GM19452 (cell line): ENCODE measurements around the gene TMEM201.

Experiments used
- ATAC-seq: cut with Tn5 transposase; IDR thresholded peaks from one replicate; pipeline ENCODE4 v1.9.1; 2021; ENCODE audit not compliant: unreplicated experiment

The TMEM201 gene

DNA sequence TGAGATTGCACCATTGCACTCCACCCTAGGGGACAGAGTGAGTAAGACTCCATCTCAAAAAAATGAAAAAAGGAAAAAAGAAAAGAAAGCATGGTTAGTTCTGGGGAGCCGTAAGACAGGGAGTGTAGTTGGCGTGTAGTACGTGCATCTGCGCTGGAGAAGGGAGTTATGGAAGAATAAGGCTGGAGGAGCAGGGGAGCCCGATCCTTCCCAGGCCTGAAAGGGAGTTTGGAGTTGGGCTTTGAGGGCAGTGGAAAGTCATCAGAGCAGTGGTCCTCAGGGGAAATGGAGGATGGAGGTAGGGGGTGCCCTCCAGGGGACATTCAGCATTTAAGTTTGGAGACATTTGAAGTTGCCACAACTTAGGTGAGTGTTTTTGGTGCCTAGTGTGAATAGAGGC is 11.3 kb upstream of the TMEM201 start:
- ATAC-seq, result no peak

DNA sequence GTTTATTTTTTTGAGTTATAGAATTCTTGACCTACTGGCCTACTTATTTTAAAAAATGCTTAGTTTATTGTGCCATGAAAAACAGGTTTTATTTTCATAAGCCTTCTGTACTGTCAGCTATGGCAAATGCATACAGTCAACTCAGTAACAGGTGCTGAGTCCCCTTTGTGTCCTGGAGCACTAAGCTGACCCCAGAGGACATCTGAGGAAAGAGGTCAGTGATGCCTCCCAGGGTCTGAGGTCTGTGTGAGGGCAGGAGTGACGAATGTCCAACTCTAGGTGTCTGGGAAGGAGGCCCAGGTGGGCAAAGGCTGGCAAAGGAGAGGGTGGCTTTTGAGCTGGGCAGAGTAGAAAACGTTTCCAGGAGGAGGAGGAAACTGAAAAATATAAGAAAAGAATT is 7.8 kb upstream of the TMEM201 start:
- no peak for ATAC-seq

DNA sequence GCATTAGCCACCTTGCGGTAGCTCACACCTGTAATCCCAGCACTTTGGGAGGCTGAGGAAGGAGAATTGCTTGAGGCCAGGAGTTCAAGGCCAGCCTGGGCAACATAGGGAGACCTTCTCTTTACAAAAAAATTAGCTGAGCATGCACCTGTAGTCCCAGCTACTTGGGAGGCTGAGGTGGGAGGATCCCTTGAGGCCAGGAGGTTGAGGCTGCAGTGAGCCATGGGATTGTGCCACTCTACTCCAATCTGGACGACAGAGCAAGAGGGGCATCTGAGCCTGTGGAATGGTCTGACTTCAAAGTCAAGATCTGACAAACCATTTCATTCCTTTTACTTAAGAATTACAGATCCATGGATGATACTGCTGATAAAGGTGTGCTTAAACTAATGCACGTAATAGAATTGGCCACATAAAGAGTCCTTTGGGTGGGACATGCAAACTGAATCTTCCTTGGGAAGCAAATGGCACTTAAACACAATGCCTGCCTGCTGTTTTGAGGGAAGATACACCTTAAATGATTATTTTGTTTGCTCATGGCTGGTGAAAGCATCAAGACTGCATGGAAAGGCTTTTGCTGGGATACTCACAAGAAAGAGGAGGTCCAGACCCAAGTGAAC is 2.5 kb upstream of the TMEM201 start:
- ATAC-seq, result no peak

DNA sequence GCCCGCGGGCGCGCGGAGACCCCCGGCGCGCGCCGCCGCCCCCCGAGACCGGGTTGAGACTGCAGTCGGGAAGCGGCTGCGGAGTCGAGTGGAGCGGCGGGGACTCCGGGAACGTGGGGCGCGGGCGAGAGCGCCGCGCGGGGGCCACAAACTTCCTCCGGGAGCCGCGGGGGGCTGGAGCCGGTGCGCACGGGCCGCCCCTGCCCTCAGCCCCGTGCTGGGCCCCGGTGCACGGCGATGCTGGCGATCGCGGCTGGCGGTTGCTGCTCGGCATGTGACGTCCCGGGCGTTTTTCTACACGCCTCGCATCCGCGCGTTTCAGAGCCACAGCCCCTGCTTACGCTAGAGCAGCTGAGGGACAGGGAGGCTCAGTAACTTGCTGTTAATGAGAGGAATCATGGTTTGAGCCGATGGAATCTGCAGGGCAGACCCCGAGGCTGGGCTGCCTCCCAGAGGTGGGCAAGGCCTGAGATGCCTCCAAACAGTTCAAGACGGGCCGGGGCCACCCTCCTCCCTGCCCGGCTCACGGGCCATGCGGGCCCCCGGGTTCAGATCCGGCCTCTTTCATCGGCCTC is 520 bp downstream of the TMEM201 start:
- peak; percentile 22 for ATAC-seq

DNA sequence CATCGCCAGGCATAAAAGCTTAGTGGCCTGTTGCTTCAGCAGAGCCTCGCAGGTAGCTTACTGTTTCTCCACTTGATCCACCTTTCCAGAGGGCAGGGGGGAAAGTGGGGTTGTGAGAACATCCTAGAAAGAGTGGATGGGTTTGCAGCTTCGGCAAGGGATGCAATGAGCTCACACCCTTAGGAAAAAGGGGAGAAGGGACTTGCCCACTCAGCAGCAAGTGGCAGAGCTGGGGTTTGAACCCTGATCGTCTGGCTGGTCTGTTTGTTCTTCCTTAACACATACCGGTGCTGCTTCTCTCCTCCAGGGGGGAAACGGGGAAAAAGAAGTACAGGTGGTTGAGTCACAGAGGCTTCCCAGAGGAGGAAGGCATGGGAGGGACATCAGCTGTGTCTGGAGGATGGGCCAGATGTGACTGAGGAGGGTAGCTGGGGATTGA is 1.0 kb downstream of the TMEM201 start:
- ATAC-seq, result no peak

DNA sequence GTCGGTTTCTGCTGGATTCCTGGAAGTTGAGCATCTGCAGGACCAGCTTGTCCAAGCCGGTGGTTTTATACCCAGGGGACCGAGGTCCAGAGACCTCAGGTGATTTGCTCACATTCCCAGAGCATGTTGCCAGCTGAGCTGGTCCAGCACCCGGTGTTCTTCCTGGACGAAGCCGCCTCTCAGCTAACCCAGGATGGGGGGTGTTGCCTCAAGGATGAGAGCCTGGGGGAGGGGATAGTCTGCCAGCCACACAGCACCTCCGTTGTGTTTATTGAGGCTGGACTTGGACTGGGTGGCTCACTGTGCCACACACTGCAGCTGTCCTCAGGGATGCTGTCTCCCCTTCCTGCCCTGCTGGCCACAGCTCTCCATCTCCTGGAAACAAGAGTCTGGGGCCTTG is 1.5 kb downstream of the TMEM201 start:
- ATAC-seq, result no peak

DNA sequence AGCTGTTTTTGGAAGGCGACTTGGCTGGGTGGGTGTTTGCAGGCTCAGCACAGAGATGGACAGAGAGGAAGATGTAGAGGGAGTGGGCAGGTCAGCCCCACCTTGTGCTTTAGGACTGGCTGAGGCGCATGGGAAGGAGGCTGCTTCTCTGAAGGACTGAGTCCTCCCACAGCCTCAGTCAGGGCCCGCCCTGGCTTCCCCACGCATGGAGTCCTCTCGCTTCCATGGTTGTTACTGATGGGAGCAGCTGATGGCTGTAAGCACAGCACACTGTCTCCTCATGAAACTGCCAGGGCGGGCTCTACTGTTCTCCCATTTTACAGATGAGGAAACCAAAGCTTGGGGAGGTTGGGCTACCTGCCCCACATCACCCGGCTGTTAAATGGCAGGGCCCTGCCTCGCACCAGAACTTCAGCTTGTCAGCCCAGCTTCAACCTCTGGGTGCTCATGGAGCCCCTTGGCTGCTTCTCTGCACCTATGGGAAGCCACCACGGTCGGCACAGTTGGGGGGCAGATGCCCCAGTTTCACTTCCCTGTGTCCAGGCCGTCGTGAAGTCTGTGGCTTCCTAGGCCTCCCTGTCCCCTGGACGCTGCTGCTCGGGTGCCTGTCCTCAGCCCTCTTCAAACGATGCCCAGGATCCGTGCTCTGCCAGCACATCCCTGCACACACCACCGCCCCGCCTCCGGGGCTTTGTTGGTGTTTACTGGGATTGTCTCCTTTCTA is 2.4 kb downstream of the TMEM201 start:
- ATAC-seq, result no peak

DNA sequence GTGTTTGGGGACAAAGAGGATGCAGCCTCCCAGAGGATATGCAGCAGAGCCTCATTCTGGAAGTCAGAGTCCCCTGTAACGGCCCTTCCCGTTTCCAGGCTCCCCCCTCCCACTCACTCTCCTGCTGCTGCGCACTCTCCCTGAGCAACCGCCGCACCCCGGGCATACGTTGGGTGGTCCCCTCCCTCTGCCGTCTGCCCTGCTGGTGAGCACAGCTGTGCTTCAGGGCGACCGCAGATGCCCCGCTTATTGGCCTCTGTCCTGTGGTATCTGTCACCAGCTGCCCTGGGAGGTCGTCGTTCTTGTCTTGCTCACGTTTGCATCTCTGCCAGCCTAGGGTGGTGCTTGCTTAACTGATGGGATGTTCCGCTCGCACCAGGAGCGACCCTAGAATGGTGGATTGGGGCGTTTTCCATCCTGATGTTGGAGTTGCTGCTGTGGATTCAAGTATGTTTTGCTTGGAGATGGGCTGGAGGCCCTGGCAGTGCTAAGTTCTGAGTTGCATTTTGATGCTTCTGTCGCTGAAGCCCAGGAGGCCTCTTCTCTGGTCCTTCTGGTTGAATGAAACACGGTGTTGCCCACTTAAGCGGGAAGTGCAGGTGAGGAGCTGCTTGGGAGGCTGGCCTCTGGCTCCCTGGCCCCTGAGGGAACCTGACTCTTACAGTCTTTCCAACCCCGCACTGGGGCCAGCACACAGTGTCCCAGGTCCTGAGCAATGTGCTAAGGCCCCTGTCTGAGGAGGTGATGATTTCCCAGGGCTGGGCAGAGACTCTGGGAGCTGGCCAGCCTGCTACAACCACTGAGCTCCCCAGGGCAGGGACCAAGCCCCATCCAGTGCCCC is 3.2 kb downstream of the TMEM201 start:
- ATAC-seq, result no peak

DNA sequence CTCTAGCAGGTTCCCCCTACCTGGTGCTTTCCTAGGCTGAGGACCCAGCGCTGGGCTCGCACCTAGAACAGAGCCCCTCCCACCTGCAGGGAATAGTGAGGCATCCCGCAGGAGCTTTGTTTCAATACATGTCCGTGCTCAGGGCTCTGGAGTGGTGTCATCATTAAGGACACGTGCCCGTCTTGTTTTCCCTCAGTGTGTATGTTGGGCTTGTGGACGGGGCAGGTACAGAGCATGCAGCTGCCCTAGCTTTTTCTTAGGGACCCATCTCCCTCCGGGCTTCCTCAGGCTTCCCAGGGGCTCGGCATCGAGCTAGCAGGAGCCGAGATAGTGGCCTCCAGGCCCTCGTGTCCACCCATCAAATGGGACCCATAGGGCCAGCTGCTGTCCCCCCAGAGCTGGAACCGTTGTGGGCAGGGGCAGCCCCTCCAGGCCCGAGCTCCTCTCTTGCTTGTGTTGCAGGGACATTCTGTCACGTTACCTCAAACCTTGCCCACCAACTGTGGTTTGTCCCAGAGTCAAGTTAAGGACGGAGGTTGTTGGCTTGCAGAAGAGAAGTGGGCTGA is 3.9 kb downstream of the TMEM201 start:
- no peak for ATAC-seq

DNA sequence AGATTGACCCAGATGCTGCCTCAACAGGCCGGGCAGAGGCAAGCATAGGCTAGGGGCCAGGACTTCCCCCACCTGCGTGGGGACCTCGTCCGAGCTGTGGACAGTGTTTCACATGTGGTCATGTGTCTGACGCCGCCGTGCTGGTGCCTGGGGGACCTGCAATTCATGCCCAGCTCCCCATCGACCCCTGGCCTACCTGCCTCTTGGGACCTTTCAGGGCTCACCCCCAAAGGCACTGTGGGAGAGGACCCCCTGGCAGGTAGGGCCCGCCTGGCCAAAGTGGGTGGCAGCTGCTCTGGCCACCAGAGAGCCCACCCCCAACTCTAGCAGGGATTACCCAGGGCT is 4.4 kb downstream of the TMEM201 start:
- ATAC-seq, result no peak

DNA sequence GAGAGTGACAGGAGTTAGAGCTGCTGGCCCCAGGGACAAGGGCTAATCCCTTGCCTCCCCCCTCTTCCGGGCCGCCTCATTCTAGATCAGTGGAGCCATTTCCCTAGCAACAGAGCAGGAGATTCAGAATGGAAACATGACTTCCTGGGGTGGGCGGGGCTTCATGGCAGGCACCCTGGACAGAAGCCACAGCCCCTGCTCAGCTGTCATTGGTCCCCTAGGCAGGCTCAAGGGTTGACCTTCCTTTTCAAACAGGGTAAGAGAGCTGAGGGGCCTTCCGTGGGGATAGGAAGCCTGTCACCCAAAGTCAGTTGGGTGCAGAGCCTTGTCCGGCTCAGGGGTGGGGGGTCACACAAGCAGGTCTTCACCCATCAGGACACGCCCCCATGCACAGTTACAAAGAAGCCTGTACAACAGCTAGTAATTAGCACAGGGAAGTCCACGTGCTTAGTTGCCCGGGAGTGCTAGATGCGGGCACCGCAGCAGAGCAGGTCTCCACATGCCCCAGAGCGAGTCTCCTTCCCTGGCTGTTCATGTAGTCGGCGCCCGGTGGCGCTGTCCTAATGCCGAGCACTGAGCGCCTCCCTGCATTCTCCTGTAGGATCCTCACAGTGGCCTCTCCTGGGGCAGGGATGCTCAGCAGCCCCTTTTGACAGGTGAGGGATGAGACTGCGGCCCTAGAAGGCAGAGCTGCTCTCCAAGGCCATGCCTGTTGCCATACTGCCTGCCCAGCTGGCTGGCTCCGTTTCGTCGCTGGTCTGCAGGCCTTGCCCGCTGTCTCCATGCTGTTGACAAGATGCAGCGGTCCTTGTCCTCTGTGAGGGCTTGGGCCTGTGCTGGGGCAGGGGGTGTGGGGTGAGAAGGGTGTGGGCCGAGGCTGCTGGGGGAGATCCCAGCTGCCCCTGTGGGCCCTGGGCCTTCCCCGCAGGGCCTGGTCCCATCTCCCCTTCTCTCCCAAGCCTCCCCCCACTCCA is 5.1 kb downstream of the TMEM201 start:
- no peak for ATAC-seq

DNA sequence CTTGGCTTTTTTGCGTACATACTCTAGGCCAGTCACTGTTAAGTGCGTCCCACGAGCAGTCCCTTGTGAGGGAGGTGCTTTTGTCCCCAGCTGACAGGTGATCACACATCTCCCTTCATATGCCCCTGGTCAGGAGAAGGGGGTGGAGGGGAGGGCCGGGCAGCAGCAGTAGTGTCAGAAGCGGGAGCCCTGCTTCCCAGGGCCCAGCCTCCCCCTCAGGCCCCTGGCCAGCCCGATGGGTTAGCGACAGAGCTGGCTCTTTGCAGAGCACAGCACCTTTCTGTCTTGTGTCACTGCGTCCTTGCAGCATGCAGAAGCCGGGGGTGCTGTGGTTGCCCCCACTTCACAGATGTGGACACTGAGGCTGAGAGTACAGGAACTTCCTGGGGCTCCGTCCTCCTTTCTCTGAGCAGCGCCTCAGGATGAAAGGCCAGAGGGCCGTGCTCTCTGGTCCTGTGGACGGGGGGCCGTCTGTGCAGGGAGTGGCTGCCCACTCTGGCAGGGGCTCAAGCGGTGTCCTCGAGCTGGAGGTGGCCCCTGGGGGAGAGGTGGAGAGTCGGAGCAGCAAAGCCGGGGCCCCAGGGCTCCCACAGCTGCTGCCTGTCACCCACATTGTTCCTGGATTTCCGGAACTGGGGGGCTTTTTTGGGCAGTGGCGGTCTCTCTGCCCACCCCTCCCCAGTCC is 5.9 kb downstream of the TMEM201 start:
- no peak for ATAC-seq

DNA sequence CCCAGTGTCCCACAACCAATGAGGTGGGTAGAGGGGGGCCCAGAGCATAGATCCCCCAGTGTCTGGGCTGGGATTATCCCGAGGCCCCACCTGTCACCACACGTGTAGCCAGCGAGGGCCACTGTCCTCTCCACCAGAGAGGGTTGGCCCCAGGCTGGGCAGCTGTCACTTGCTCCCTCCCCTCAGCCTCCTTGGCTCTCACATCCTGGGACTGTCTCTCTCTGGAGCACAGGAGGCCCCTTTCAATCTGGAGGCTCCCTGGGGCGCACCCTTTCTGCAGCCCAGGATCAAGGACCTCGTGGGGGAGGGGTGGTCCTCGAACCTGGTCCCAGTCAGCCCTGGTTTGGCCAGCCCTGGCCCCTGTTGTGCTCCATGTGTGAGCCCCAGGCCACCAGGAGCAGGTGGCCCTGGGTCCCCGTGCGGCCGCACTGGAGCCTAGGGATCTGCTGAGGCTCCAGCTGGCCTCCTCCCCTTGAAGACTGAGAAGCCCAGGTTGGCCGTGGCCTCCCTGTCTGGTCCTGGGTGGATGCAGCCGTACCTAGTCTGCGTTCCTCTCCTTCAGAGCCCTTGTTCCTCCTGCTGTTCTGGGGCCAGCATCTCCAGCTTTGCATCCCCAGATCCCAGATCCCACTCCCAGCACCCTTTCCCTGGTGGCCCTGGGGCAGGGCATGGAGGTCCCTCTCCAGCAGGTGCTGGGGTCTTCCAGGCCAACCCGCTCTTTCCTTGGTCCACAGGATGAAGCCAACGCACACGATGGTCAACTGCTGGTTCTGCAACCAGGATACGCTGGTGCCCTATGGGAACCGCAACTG is 6.7 kb downstream of the TMEM201 start:
- no peak for ATAC-seq

DNA sequence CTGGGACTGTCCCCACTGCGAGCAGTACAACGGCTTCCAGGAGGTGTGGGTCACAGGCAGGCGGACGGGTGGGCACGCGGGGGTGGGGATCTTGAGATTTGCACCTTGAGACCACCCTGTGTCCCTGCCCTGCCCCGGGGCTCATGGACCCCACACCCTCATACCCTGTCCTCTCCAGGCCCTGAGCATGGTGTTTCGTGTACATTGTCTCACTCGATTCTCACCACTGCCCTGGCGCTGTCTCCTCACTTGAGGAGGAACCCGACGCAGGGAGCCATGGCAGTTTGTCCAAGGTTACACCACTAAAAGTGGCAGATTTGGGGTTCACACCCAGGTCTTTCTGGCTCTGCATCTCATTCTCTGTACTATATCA is 7.2 kb downstream of the TMEM201 start:
- ATAC-seq, result no peak

DNA sequence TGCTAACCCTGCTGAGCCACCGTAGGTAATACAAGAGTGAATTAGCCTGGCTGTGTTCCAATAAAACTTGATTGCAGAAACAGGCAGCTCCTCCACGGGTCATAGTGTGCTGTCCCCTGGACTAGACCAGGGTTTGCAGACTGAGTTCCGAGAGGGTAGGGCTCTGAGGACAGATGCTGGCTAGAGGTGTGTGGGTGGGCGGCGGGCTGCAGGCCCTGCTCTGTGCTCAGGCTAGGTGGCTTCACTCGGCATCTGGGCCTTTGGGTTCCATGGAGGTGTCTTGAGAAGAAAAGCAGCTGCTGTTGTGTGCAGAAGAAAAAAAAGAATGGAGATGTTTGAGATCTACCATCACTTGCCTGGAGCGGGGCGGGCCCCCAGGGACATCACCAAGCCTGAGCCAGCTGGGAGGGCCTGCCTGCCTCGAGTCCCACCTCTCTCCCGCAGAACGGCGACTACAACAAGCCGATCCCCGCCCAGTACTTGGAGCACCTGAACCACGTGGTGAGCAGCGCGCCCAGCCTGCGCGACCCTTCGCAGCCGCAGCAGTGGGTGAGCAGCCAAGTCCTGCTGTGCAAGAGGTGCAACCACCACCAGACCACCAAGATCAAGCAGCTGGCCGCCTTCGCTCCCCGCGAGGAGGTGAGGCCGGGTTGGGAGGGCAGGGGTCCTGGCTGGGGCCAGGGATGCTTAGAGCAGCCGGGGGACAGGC is 7.9 kb downstream of the TMEM201 start:
- no peak for ATAC-seq

DNA sequence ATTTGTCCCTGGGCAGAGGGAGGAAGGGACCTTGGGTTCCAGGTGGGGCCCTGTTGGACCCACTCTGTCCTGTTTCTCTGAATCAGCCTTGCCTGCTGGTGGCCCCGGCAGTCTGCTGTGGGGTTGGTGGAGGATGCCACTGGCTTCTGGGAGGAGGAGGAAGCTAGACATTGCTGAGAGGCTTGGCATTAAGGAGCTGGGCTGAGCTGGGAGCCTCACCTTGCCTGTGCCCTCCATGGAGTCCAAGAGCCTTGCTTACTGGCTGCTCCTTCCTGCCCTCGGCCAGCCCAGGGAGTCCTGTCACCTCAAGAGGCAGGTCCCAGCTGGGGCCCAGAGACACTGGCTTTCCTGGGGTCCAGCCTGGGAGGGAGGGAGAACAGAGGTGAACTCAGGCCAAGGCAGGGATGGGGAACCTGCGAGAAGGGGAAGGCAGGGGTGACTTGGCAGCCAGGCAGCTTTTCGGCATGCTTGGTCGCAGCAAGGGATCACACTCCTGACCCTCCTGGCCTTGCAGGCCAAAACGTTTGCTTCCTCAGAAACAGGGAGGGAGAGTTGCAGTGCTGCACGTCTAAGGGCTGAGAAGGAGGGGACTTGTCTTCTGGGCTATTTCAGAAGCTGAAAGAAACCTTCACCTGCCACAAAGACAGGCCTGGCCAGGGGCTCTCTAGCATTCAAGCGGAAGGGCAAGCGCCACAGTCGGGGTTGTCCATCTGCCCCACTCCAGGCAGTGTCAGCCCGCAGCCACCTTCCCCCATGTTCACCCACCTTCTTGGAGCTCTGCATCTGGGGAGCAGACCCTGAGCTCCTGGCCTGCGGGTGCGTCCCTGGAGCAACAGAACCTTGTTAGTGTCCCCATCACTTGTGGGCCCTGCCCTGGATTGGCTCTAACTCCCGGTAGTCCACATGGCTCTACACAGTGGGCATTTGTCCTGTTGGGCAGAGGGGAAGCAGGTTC is 8.9 kb downstream of the TMEM201 start:
- ATAC-seq, result no peak

DNA sequence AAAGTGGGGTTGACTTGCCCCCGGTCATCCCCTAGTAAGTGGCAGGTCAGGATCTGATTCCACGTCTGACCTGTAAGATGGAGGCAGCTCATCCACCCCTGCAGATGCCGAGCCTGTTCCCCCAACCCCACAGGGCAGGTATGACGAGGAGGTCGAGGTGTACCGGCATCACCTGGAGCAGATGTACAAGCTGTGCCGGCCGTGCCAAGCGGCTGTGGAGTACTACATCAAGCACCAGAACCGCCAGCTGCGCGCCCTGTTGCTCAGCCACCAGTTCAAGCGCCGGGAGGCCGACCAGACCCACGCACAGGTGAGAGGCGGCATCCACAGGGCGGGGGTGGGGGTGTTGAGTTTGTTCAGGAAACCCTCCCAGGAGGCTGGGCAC is 9.6 kb downstream of the TMEM201 start:
- ATAC-seq, result no peak
